ENCODE measurements around the gene DCST2.

DCST2 gene

DNA sequence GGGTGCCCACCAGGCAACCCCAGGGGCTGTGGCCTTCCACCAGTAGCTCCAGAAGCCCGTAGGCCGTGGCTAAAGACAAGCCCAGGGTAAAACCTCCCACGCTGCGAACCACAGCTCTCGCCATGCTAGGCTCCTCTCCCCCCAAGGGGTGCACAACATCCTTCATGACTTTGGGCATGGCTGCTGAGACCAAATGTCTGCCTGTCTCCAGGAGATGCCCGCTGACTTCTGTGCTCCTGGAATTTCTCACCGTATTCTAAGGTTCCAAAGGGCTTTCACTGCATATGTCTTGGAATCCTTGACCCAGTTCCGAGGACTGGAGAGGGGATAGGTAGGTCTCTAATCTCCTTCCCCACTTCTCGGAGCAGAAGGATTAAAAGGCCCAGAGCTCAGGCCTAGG is at the start of gene DCST2, which contains the start of gene DCST1:
Gene DCST2, minus strand, starts transcription at position 258 of the 400 bp plus-strand sequence. Its CDS starts 80 bp downstream, at position 178.
Gene DCST1, plus strand, starts transcription at position 301 of the 400 bp plus-strand sequence. CDS start 213 bp downstream, outside the sequence.
- DNase-seq (ENCODE audit: low read depth), result no peak

DNA sequence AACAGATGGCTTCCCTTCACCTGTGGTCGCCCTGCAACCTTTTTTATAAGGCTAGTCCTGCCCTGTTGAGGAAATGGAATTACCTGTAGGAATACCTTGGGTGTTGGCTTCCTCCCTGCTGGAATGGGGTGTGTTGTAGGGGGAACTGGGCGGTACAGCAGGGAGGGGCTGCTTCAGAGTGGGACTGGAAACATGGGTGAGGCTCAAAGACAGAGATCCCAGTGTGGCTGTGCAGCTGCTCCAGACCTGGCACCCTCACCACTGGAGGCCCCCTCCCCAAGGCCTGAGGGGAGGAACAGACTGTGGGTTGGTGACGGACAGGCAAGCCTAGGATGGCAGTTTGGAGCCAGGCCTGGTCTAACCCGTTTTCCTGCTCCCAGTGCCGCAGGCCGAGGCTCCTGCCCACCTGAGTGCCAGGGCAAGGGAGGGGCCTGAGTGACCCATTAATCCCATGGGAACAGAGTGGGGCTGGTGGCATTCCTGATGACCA is 49.5 kb upstream of the DCST2 start:
- DNase-seq (ENCODE audit: low read depth), result no peak

DNA sequence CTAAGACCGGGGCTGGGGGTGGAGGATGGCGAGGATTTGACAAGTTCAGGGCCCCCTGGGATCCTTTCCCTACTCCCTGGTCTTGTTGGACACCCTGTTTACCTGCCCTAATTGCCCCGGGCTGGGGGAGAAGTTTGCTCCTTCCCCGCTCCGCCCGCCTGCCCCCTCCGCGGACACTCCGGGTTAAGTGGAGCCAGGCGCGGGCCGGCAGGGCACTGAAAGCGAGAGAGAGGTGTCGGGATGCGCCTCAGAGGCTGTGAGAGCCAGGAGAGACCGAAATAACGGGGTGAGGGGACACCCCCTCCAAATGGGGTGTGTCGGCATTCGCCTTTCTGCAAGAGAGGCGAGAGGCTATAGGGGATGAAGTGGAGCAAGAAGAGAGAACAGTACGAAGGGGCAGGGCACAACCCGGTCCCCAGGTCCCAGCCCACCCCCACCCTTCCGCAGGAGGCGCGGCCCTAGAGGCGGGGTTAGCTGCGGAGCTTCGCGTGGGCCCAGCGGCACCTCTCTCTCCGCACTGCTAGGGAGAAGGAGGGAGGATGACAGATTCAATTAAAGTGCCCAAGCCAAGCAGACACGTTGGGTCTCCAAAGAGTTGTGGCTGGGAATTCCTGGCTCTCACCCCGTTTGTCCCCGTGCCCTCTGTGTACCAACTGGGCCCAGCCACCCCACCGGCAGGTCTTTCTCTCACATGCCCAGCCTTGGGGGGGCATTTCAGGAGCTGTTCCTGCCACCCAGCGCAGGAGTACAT is 48.9 kb upstream of the DCST2 start:
- DNase-seq (ENCODE audit: low read depth), result no peak

DNA sequence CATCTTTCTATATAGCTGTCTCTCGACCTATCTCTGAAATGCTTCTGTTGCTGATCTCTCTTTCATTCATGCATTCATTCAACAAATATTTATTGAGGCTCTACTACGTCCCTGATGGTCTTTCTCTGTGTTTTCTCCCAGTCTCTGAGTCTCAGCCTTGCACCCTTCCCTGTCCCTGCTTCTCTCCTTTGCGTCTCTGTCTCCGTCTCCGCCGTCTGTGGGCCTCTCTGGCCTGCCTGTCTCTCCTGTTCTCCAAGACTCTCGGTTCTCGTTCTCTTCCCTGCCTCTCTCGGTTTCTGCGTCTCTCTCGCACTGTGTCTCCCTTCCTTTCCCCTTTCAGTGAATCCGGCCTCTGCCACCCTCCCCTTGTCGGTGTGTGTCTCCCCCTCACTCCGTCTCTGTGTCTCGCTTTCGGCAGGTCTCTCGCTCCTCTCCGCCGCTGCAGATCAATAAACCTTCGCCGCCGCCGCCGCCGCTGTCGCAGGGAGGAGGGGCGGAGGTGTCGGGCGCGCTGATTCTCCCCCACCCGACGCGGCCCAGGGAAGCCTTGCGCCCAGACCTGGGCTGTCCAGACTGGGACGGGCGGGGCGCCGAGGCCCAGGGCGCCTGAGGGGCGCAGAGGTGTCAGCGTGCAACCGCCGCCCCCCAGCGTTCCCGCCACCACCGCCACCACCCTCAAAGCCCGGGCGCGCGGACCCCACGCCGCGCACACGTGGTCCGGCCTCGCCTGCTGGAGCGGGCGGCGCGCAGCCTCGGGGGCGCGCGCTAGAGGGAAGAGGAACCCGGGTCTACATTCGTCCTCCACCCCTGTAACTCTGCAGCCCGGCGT is 48.1 kb upstream of the DCST2 start:
- no peak for DNase-seq (ENCODE audit: low read depth)

DNA sequence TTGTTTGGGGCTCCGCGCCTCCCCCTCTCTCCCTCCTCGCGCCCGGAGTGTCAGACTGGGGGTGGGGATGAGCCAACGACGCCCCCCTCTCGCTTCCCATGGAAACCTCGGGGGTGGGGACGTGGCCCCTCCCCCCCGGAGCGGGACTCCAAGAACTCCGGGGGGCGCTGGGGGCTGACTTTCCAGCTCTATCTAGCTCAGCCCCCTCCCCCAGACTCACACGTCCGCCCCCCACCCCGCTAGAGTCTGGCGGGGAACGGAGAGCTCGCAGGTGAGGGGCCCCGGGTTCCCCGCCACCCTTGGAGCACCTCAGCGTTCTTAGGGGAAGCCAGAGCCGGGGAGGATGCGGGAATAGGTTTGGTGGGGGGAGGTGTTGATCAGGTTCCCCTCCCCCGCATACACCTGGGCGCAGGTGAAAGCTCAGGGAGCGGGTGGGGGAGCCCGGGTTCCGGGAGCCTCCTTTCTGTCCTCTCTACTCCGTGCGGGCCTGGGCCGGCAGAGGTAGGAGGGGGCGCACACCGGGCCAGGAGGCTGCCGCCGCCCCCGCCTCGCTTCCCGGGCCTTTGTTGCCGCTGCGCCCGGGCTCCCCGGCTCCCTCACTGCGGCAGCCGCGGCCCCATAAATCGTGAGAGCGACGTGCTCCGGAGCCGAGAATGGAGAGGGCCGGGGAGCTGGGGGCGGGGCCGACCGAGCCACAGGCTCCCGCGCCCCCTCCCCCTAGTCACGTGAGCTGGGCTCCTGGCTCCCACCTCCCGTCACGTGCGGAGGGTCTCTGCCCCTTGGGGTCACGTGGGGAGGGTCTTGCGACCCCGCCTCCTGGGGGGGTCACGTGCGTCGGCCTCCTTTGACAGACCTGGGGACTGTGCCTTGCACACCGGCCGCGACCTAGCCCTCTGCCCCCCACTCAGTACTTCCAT is 47.0 kb upstream of the DCST2 start:
- no peak for DNase-seq (ENCODE audit: low read depth)

DNA sequence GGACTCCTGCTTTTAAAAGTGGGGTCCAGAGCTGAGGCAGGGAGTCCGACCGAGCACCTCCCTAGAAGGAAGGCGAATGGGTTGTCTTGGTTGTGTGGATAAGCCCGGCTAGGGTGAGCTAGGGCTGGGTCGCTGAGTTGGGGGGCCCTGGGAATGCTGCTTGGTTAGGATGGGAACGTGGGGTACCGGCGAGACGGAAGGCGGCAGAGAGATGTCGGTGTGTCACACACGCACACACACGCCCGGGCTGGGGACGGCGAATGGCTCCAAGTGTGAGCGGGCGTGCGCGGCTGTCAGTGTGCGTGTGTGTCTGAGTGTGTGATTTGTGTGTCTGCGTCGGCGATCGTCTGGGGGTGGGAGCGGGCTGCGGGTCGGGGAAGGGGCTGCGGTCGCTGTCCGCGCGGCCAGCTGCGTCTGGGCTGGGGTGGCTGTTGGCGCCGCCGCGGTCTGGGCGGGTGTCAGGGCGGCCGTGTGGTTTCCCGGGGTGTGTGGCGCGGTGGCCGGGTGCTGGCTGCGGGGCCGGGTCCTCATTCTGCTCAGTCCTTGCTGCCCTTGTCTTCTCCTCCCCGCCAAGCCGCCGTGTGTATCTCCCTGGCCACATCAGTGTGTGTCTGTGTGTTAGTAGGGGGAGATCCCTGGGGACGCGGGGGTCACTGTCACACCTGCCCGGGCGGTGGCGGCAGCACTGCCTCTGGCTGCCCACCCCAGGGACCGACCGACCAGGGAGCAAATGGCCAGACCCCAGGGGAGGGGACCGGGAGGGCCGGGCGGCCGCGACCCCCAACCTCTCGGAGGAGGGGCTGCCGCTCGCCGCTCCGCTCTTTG is 46.1 kb upstream of the DCST2 start:
- no peak for DNase-seq (ENCODE audit: low read depth)

DNA sequence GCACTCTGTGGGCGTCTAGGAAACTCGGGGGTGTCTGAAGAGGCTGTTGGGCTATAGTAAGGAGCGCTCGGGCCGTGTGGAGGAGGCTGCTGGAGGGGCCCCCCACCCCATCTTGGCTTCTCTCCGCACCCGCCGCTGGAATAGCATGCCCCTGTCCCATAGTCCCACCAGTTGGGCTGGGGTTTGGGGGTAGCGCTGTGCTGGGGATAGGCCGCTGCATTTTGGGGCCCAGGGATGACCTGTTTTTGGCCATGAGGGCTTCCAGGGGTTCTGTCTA is 45.6 kb upstream of the DCST2 start:
- DNase-seq (ENCODE audit: low read depth), result no peak

DNA sequence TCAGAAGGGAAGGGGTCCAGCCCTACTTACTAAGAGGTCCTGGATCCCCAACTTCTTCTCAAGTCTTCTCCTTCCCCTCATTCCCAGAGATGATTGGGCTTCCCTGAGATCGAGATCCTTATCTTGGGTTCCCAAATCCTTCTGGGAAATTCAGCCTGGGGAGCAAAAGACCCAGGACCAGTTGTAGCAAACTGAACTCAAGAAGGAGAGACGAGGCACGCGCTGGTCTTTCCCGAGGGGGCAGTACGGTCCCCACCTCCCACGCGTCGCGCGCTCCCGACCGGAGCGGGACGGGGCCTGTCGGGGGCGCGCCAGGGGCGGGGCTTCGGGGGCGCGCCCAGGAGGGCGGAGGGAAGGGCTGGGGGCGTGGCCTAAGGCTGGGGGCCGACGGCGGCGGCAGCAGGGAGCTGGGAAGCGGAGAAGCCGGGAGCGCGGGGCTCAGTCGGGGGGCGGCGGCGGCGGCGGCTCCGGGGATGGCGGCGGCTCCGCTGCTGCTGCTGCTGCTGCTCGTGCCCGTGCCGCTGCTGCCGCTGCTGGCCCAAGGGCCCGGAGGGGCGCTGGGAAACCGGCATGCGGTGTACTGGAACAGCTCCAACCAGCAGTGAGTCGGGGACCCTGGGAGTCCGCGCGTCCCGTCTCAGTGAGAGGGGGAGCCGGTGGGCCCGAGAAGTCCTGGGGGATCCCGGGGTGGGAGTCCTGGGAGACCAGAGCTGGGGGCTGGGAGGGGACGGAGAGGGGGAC is 45.1 kb upstream of the DCST2 start, which contains the start of gene EFNA3:
Gene EFNA3, plus strand, starts transcription at position 369 of the 741 bp plus-strand sequence. Its CDS starts 105 bp downstream, at position 474.
- DNase-seq (ENCODE audit: low read depth), result peak; percentile 14

DNA sequence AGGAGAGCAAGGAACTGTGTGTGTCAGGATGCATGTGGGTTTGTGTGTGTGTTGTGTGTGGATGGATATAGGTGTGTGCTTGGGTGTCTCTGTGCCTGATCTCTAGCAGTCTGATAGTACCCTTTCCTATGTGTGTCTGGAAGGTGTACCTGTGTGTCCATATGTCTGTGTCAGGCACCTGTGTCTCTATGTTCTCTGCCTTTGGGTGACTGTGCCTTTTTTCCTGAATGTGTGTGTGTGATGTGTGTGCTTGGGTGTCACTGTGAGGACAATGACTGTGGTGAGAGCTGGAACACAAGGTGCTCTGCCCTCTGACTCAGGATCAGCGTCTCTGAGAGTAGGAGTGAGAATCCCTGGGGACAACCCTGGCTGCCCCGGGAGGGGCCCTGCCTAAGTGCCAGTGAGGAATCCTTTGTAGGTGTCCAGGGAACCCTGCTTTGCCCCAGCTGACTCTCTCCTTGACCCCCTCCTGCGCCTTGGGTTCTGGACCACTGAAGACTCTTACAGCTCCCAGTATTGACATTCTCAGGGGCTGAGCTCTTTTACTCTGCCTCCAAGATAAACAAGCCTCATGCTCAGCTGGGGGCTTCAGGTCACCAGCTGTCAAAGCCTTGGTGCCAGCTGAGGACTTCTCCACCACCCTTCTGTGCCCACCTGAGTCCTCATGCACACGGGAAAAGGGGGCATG is 44.3 kb upstream of the DCST2 start:
- no peak for DNase-seq (ENCODE audit: low read depth)

DNA sequence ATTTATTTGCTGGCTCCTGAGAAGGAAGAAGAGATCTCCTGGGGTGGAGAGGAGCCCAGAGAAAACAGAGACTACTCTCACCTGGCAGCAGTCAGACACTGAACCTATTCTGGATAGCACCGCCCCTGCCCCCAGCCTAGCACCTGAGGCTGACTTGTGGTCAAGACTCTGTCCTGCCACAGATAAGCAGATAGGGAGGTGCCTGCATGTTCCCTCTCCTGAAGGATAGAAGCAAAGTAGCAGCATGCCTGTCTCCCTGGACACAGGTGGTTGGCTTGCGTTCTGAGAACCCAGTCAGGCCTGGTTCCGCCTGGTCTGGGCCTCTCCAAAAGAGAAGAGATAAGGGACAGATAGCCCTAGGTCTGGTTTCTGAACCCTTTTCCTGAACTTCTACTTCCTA is 43.8 kb upstream of the DCST2 start:
- no peak for DNase-seq (ENCODE audit: low read depth)

DNA sequence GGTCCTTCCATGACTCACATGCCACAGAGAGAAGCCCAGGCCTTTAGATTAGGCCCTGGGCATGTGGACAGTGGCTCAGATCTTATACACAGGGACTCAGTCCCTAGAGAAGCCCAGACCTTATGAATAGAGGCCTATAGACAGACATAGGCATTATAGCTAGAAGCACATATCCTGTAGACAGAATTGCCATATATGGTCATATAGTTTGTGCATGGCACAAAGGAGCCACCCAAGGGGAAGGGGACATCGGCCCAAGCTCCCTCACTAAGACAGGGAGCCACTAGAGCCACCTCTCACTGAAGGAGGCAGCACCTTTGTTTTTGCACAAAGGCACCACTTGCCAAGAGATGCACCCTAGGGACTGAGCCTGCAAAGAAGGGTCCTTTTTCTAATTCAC is 42.8 kb upstream of the DCST2 start:
- DNase-seq (ENCODE audit: low read depth), result no peak

DNA sequence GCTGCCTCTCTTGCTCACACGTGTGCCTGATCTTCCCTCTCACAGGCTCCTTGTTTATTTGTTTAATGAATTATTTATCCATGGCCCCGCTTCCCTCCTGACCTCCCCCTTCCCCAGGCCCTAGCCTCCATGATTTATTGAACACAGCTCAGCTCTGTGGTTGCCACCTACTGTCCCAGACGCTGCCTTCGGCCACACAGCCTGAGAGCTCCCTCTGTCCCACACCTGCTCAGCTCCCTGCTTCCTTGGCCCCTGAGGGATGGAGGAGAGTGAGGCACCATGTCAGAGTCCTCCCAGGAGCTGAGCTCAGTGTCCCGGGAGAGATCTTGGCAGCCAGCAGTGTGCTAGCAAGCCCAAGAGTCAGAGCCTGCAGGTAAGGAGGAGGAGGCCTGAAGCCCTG is 42.0 kb upstream of the DCST2 start:
- DNase-seq (ENCODE audit: low read depth), result no peak

DNA sequence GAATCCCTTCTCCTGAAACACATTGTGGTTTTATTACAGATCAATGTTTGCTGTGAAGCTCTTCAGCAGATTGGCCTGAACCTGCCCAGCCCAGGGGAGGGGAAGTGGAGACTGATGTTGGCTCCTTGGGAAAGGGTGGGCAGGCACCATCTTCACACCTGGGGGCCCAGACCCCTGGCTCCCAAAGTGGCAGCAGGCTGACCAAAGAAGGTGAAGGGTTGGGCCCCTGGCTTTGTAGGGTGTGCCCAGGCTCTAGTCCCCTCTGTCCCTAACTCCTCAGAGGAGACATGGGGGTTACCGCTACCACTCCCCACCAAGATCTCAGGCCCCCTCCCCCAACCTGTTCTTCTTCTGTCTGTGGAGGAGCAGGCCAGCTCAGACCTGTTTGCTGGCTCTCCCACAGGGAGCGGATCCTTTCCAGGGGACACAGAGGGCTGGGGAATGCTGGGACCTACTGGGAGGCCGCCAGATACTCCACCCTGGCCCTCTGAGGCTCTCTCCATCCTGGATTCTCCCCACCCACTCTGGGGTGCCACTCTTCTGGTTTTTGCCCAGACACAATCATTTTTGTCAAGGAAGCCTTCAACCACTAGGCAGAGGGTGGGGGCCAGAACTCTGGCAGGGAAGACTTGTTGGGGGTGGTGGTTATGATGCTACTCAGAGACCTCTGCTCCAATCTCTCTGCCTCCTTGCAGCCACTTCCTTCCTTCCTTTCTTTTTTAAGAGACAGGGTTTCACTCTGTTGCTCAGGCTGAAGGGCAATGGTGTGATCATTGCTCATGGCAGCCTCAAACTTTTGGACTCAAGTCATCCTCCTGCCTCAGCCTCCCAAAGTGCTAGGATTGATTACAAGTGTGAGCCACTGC is 40.0 kb upstream of the DCST2 start:
- no peak for DNase-seq (ENCODE audit: low read depth)

DNA sequence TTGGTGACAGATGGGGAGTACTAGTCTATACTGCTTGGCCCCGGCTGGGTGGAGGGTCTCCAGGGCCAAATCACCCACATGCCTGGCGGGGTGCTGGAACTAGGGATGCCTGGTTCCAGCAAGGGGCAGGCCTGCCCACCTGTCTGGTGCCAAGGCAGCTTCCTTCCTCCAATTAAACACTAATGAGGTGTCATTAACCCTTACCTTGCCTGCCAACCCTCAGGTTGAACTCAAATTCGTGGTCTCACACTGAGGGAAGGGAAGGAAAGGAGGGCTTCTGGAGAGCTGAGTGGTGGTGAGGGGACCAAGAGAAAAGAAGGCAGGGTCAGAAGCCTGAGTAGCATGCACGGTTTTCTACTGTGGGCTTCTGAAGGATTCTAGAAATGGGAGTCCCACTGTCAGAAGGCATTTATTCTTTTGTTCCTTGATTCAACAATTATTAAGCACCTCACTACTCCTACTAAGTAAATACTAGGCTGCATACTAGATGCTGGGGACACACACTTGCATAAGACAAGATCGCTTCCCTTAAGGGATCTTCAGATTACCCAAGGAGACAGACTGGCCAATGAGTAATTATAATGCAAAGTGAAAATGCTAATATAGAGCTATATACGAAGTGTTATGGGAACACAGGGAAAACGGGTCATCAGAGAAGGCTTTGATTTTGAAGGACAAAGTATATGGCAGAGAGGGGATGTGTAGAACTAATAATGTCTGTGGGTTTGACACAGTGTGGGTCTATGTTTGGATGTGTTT is 39.1 kb upstream of the DCST2 start:
- DNase-seq (ENCODE audit: low read depth), result no peak

DNA sequence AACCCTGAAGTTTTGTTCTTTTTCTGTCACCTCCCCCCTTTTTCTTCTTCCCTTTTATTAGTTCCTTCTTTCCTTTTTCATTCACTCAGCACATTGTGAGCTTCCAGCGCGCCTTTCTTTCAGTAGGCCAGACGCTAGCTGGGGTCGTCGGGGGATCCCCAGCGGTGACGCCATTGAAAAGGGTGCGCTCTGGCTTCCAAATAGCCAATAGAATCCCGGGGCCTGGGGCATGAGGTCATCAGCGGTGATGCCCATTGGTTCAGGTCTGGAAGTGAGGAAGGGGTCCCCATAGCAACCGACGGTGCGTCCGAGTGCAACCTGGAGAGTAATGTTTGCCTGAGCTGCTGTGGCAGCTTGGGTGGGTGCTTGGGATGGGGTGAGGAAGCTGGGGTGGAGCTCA is 38.1 kb upstream of the DCST2 start:
- DNase-seq (ENCODE audit: low read depth), result no peak

DNA sequence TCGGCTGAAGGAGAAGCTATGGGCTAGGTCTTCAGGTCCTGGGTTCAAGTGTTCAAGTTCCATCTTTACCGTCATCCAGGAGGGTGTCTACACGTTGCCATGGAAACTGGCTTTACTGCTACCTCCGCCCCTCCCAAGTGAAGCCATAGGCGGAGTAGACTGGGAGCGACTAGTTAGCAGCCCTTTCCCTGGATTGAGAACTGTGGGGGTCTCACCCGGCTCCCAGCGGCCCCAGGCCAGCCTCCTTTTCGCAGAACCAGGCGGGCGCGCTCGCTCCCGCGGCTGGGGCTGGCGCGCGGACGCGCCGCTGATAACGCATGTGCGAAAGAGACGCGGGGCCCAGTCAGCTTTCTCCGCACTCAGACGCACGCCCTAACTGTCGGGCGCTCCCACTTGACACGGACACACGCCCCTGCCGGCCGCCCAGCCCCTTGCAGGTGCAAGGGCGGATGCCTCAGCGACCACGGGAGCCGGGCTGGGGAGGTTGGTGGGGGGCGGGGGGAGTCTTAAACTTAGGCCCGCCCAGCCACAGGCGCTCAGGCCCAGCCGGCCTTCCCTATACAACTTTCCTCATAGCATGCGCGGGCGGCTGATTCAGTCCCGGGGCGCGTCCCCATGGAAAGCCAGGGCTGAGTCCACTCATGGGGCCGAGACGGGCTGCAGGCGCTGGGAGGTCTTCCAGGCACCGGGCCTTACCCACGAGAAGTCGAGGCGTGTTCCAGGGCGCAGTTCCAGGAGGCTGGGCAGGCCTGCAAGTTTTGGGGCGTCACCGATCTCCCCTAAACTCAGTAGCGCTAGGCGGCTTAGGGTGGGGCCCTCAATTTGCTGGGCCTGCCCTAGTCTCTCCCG is 37.4 kb upstream of the DCST2 start:
- peak; percentile 36 for DNase-seq (ENCODE audit: low read depth)

DNA sequence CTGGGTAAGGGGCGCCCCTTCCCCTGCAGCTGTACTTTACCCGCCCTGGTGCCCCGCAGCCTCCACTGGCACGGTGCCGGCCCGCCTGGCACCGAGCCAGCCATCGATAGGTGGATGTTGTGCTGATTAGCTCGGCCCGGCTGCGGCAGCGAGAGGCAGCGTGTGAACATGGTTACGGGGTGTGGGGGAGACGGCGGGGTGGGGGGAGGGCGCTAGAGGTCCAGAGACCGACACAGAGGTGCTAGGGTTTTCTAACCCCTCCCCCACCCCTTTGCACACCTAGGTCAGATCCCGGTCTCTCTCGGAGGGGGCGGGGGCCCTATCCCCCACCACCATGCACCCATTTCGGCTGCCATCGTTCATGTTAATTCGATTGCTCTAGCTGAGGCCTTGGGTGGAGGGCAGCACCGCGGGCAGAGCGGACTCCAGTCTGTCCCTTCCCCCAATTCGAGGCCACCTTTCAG is 36.6 kb upstream of the DCST2 start:
- no peak for DNase-seq (ENCODE audit: low read depth)
